GM19455 (cell line): ENCODE measurements around the gene RHOT1.
"Not testable (repeated sequence)": the region's sequence is repeated elsewhere in the genome, so short reads cannot be mapped to it uniquely, and the experiment has no call there.

Experiments
- ATAC-seq: cut with Tn5 transposase; IDR thresholded peaks from one replicate; pipeline ENCODE4 v1.9.1; 2021; ENCODE audit not compliant: unreplicated experiment

RHOT1 gene

DNA sequence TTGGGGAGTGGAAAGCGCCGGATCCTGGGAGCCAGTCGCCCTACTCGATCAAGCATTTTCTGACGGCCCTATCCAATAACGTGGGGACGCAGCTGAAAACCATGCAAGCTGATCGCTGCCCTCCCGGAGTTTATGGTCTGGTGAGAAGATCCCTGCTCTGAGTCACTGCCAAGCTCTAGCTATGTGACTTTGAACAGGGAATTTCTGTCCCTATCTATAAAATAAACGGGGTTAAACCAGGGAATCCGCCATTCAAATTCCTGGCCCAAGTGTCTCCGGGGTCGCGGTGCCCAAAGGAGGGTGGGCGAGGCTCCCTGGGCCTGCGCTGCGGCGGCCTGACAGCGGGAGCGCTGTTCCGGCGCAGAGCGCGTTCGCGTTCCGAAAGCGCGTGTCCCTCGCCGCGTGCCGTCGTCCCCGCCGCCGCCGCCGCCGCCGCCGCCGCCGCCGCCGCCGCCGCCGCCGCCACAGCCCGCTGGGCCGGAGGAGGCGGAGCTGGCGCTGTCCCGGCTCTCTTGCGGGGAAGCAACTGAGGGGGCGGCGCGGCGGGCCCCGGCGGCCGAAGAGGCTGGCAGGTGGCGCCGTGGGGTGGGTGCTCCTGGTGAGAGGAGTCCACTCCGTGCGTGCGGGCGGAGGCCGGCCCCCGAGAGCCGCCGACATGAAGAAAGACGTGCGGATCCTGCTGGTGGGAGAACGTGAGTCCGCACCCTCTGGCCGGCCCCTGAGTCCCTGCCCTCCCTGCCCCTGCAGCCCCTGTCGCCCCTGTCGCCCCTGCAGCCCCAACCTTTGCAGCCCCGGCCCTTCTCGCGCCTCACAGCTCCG is at the start of gene RHOT1:
Gene RHOT1 (plus strand): TSS at position 465 of the 819 bp plus-strand sequence. CDS start 191 bp downstream, at position 656.
- peak; percentile 57 for ATAC-seq

GRCh38 chr17:32099686-32100085 is 42.6 kb upstream of the RHOT1 start:
- ATAC-seq, result no peak

DNA sequence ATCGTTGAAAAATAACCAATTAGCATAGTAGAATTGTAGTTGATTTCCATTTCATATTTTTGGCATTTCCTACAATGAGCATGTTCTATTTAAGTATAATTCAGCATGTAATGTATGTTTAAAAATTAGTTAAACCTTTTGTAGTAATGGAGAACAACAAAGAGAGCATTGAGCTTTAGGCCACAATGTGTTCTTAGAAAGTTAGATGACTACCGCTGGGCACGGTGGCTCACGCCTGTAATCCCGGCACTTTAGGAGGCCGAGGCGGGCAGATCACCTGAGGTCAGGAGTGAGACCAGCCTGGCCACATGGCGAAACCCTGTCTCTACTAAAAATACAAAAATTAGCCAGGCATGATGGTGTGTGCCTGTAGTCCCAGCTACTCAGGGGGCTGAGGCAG is 42.0 kb upstream of the RHOT1 start:
- not testable (repeated sequence) for ATAC-seq

- no peak for ATAC-seq
Observed at GRCh38 chr17:32100971-32101631, 41.2 kb upstream of the RHOT1 start.

- ATAC-seq, result no peak
Observed at GRCh38 chr17:32102172-32102571, 40.1 kb upstream of the RHOT1 start.

- ATAC-seq, result no peak
Observed at GRCh38 chr17:32102646-32103186, 39.6 kb upstream of the RHOT1 start.

- no peak for ATAC-seq
Observed at GRCh38 chr17:32103476-32104113, 38.7 kb upstream of the RHOT1 start.

DNA sequence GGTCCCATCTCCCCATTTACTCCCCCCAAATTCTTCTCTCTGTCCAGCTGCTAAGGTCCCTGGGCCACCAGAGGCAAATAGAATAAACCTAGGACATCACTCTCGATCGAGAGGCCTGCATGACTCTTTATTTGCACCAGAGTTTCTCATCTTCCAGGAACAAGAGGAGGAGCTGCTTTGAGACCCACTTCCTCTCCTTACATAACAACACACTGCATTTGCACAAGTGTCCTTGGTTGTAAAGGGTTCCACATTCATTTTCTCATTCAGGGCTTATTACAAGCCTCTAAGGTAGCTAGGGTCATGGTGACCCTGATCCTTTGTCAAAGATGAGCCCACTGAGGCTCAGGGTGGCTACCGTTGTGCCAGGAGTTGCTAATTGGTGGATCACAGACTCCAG is 38.1 kb upstream of the RHOT1 start:
- ATAC-seq, result no peak

GRCh38 chr17:32106471-32106981 is 35.8 kb upstream of the RHOT1 start:
- ATAC-seq, result not testable (repeated sequence)

GRCh38 chr17:32107194-32107593 is 35.1 kb upstream of the RHOT1 start:
- not testable (repeated sequence) for ATAC-seq

DNA sequence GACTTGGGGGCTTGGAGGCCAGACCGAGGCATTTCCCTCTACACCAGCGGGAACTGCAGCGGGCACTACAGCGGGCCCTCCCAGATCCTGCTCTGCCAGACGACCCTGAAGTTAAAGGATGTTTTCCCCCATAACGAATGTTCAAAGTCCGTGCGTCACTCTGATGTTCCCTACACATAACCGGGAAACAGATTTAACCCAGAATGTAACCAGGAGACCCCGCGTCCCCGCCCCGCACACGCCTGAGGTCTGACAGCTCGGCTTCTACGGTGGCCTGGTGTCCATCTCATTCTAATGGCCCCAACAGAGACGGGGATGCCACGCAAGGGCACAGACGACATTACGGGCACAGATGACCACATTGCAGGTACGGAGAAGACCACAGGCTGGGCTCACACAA is 31.7 kb upstream of the RHOT1 start:
- ATAC-seq, result no peak

- ATAC-seq, result no peak
Observed at GRCh38 chr17:32111141-32111771, 31.0 kb upstream of the RHOT1 start.

DNA sequence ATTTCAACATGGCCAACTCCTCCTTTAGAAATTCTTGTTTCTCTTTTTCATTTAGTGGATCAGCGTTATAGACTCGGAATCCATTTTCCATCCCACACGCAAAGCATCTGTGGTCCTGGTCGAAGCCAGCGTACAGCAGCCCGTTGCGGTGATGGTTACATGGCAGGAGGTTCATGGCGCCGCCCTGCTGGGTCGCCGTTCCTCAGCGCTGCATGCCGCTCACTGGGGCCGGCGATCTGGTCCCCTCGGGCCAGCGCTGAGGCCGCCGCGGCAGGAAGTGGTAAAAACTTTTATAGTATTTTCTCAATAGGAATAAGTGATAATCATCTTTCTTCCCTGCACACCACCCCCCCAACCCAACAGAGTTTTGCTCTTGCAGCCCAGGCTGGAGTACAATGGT is 29.9 kb upstream of the RHOT1 start:
- no peak for ATAC-seq

DNA sequence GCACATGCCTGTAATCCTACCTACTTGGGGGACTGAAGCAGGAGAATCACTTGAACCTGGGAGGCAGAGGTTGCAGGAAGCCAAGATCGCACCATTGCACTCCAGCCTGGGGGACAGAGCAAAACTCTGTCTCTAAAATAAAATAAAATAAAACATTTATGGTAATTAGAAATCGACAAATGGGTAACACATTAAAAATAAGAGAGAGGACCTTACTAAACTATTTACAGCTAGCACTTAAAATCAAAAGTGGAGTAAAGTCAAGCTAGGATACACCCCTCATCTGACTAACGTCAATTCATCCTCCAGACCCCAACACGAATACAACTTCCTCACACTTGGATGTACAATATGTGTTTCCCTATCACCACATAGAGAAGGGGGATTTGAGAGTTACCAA is 27.8 kb upstream of the RHOT1 start:
- ATAC-seq, result no peak

DNA sequence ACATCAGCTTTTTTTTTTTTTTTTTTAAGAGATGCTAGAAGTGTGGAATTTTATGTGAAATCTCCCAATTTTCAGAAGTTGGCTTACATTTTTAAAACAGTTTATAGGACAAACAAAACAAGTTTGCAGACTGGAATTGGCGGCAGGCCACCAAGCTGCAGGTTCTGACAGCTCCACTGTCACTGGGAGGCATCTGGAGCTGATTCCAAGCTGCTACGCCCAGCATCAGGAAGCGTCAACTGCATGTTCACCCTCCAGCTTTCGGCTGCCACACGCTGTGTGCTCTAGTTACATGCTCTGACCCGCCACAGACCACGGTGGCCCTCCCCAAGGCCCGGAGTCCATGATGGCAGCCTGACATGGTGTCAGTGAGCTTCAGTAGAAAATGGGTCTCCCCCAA is 26.8 kb upstream of the RHOT1 start:
- not testable (repeated sequence) for ATAC-seq

DNA sequence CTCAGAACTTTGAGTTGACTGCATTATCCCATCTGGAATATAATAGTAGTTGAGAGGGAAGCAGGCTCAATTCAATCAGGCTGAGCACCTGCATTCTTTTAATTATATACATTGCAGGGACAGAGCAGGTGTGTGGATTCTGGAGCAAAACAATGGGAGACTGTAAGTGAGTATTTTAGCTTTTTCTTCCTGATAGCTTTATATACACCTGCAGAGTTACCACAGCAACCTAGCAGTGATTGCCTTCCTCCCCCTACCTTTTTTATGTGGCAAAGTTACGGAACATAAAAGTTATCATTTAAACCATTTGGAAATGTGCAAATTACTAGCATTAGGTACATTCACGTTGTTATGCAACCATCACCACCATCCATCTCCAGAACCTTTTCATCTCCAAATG is 25.4 kb upstream of the RHOT1 start:
- ATAC-seq, result no peak

- no peak for ATAC-seq
Observed at GRCh38 chr17:32117399-32117798, 24.9 kb upstream of the RHOT1 start.

GRCh38 chr17:32118088-32118487 is 24.2 kb upstream of the RHOT1 start:
- ATAC-seq, result not testable (repeated sequence)

- no peak for ATAC-seq
Observed at GRCh38 chr17:32118835-32119234, 23.5 kb upstream of the RHOT1 start.

DNA sequence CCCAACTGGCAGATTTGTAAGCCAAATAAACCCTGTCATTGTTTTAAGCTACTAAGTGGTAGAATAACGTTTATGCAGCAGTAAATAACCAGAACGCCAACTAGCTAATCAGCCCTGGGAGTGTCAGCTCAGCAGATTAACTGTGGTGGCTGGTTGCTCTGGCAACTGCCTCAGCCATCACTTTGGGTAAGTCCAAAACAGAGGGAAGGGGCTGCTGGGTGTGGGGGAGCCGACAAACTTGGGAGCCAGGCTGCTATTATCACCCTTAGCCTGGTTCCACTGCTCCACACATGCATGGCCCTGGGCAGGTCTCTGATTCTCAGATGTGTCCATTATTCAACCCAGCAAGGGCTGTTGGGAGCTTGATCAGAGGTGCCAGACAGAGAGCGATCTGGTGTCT is 22.2 kb upstream of the RHOT1 start:
- ATAC-seq, result no peak

GRCh38 chr17:32120716-32121115 is 21.6 kb upstream of the RHOT1 start:
- ATAC-seq, result no peak
